Measurements from ENCODE around the gene EPS15. TPM values are rescaled to one million over a fixed set of nuclear protein-coding genes. Genes with fewer than 3 reads are reported as not detected.

EPS15 gene
- total RNA-seq, 1 experiment from 2014 or later, result 37.1 TPM

- no peak for TF ChIP-seq ZNF232 (CRISPR knock-in tag; IDR thresholded peaks at IDR 0.05)
- TF ChIP-seq ZNF423 (CRISPR knock-in tag; IDR thresholded peaks at IDR 0.05), result no peak
These were observed 86.9 kb downstream of the EPS15 start (continued) for GRCh38 chr1:51432146-51432545.

DNA sequence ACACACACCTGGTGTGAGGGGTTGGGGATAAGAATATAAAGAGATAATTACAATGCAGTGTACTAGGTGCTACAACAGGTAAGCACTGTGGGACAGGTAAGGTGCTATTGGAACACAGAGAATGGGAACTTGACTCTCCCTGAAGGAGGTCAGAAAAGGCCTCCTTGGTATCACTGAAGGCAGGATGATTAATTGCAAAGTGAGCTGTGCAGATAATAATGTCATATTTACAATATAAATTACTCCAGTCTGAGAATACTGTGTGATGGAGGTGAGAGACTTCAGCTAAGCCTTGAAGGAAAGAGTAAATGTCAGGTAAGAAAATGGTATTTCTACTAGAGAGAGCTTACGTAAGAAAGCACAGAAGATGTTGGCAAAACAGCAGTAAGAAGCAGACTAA, 91.6 kb downstream of the EPS15 start:
- TF ChIP-seq NR1H2 (CRISPR knock-in tag; IDR thresholded peaks at IDR 0.05) (no peak), SP1 (CRISPR knock-in tag; conservative IDR thresholded peaks at IDR 0.05) (no peak)
- TF ChIP-seq, protein P1, sequence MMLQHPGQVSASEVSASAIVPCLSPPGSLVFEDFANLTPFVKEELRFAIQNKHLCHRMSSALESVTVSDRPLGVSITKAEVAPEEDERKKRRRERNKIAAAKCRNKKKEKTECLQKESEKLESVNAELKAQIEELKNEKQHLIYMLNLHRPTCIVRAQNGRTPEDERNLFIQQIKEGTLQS (CRISPR knock-in tag; conservative IDR thresholded peaks at IDR 0.05), result no peak
- ATAC-seq (no peak), DNase-seq (ENCODE audit: low spot score) (no peak)
- Mint-ChIP-seq H3K27me3 (ENCODE audit: low read depth) (no peaks in the 10 kb centered on the region), H3K9me3 (no peaks in the 10 kb centered on the region), H3K36me3 (no peaks in the 10 kb centered on the region), H3K4me3 (no peak overlapping the region), H3K4me1 (peaks cover 18% of the 10 kb centered on the region), H3K27ac (no peak overlapping the region)
- ChIA-PET CTCF (interaction anchor here (0.9 kb wide), 1 partner anchor 30 kb away, joined by 3 read pairs; no protein-coding TSS in a partner anchor), POLR2A (no interaction called here)

- ATAC-seq, result no peak
- H3K4me3 Mint-ChIP-seq, result no peak overlapping the region
- ChIA-PET CTCF (no interaction called here), POLR2A (no interaction called here)
- no peak for TF ChIP-seq FOXP1 (CRISPR knock-in tag; IDR thresholded peaks at IDR 0.05; ENCODE audit: borderline replicate concordance)
- no peak for TF ChIP-seq ZNF396 (CRISPR knock-in tag; IDR thresholded peaks at IDR 0.05; ENCODE audit: borderline replicate concordance)
- TF ChIP-seq, protein P2, sequence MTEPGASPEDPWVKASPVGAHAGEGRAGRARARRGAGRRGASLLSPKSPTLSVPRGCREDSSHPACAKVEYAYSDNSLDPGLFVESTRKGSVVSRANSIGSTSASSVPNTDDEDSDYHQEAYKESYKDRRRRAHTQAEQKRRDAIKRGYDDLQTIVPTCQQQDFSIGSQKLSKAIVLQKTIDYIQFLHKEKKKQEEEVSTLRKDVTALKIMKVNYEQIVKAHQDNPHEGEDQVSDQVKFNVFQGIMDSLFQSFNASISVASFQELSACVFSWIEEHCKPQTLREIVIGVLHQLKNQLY (CRISPR knock-in tag; IDR thresholded peaks at IDR 0.05), result no peak
- no peak for TF ChIP-seq ZBTB21 (CRISPR knock-in tag; IDR thresholded peaks at IDR 0.05; ENCODE audit: borderline replicate concordance)
- no peaks in the 10 kb centered on the region for H3K27me3 Mint-ChIP-seq (ENCODE audit: low read depth)
- peaks cover 30% of the 10 kb centered on the region for H3K4me1 Mint-ChIP-seq
- DNase-seq (ENCODE audit: low spot score), result no peak
- H3K9me3 Mint-ChIP-seq, result no peaks in the 10 kb centered on the region
- no peak overlapping the region for H3K27ac Mint-ChIP-seq
- H3K36me3 Mint-ChIP-seq, result no peaks in the 10 kb centered on the region
These were observed 93.1 kb downstream of the EPS15 start for GRCh38 chr1:51425955-51426354.

DNA sequence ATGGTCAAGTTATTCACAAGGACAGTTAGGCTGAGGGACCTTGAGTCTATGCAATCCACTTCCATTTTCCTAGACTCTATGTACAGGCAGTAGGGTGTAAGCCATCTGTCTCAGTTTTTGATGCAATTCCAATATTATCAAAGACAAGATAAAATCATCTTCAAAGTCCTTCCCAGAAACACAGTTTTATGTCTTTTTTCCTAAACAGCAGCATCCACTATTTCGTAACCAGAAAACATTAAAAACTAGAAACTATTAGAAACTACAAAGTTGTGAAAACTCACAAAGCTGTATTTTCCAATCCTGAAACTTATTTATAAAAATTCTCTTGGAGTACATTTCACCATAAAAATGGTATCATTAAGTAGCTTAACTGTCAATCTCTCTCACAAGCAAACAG, 93.8 kb downstream of the EPS15 start:
- CTCF ChIA-PET, result no interaction called here
- H3K4me3 Mint-ChIP-seq, result no peak overlapping the region

GRCh38 chr1:51423073-51423821, 95.8 kb downstream of the EPS15 start:
- Mint-ChIP-seq H3K27ac (peak overlapping the region; percentile 95), H3K36me3 (no peaks in the 10 kb centered on the region), H3K27me3 (ENCODE audit: low read depth) (no peaks in the 10 kb centered on the region), H3K4me3 (peak overlapping the region; percentile 48), H3K9me3 (no peaks in the 10 kb centered on the region), H3K4me1 (peaks cover 30% of the 10 kb centered on the region)
- TF ChIP-seq TP53 (CRISPR knock-in tag; IDR thresholded peaks at IDR 0.05) (no peak), JAZF1 (CRISPR knock-in tag; IDR thresholded peaks at IDR 0.05) (no peak), NR1H2 (CRISPR knock-in tag; IDR thresholded peaks at IDR 0.05) (no peak), ERG (CRISPR knock-in tag; IDR thresholded peaks at IDR 0.05) (no peak)
- TF ChIP-seq, protein P3, sequence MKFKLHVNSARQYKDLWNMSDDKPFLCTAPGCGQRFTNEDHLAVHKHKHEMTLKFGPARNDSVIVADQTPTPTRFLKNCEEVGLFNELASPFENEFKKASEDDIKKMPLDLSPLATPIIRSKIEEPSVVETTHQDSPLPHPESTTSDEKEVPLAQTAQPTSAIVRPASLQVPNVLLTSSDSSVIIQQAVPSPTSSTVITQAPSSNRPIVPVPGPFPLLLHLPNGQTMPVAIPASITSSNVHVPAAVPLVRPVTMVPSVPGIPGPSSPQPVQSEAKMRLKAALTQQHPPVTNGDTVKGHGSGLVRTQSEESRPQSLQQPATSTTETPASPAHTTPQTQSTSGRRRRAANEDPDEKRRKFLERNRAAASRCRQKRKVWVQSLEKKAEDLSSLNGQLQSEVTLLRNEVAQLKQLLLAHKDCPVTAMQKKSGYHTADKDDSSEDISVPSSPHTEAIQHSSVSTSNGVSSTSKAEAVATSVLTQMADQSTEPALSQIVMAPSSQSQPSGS (CRISPR knock-in tag; IDR thresholded peaks at IDR 0.05; ENCODE audit: borderline replicate concordance, low read depth), result no peak
- ATAC-seq, result peak; percentile 75
- ChIA-PET POLR2A (interaction anchor here (0.9 to 1.2 kb wide), 2 partner anchors 21 to 96 kb away, joined by 3 to 4 read pairs; partner anchors contain the start of gene EPS15), CTCF (interaction anchor here (0.8 to 1.5 kb wide), 2 partner anchors 66 to 127 kb away, joined by 3 to 9 read pairs; no protein-coding TSS in a partner anchor)
- DNase-seq (ENCODE audit: low spot score), result no peak

More for the DNA sequence above, 93.8 kb downstream of the EPS15 start:
- no peak overlapping the region for H3K27ac Mint-ChIP-seq
- POLR2A ChIA-PET, result no interaction called here
- DNase-seq (ENCODE audit: low spot score), result no peak
- no peaks in the 10 kb centered on the region for H3K9me3 Mint-ChIP-seq
- no peaks in the 10 kb centered on the region for H3K27me3 Mint-ChIP-seq (ENCODE audit: low read depth)
- ATAC-seq, result no peak
- H3K4me1 Mint-ChIP-seq, result peaks cover 34% of the 10 kb centered on the region
- H3K36me3 Mint-ChIP-seq, result no peaks in the 10 kb centered on the region
- no peak for TF ChIP-seq ZNF423 (CRISPR knock-in tag; IDR thresholded peaks at IDR 0.05)
- no peak for TF ChIP-seq ESRRA (CRISPR knock-in tag; IDR thresholded peaks at IDR 0.05; ENCODE audit: borderline replicate concordance)
- no peak for TF ChIP-seq NR3C1 (CRISPR knock-in tag; conservative IDR thresholded peaks at IDR 0.05; ENCODE audit: low read depth)
- TF ChIP-seq FOXP4 (CRISPR knock-in tag; IDR thresholded peaks at IDR 0.05), result no peak
- TF ChIP-seq TCF7 (CRISPR knock-in tag; IDR thresholded peaks at IDR 0.05; ENCODE audit: low read depth), result no peak
